IgD-negative memory B cell (primary cell): ENCODE measurements around the gene THSD4. TPM values are rescaled to one million over a fixed set of nuclear protein-coding genes. Genes with fewer than 3 reads are reported as not detected.

Experiments
- H3K27ac Mint-ChIP-seq, 3 donors: one replicate each; pipeline ENCODE4 v1.8.0; 2020 to 2022; ENCODE audit warnings: mild to moderate bottlenecking in 3 of 3, mixed read lengths in 3 of 3, moderate library complexity in 1 of 3
- H3K27me3 Mint-ChIP-seq: one replicate; pipeline ENCODE4 v1.8.0; 2021; ENCODE audit warnings: mixed read lengths
- H3K36me3 Mint-ChIP-seq: one replicate; pipeline ENCODE4 v1.8.0; 2020; ENCODE audit warnings: mild to moderate bottlenecking, mixed read lengths
- H3K4me1 Mint-ChIP-seq, 3 donors: one replicate each; pipeline ENCODE4 v1.8.0; 2020 to 2022; ENCODE audit warnings: mixed read lengths in 3 of 3, mild to moderate bottlenecking in 1 of 3
- H3K4me3 Mint-ChIP-seq, 4 donors: one replicate each; pipeline ENCODE4 v1.8.0; 2020 to 2022; ENCODE audit warnings: mild to moderate bottlenecking in 4 of 4, mixed read lengths in 4 of 4, moderate library complexity in 3 of 4
- H3K9me3 Mint-ChIP-seq, 3 donors: one replicate each; pipeline ENCODE4 v1.8.0; 2020 to 2021; ENCODE audit warnings: mixed read lengths in 3 of 3, mild to moderate bottlenecking in 1 of 3
- polyA plus RNA-seq: library from polyadenylated mRNA; unstranded; fragments of 300-500 nt; fragmentation: Illumina TruSeq; gene quantifications from one replicate; pipeline ENCODE4 v1.2.3, GENCODE V29; 2021

Gene THSD4
- polyA plus RNA-seq, 1 donor from 2014 or later: not detected

GRCh38 chr15:71290881-71291635 lies 175.8 kb downstream of the THSD4 start:
- no peaks in the 10 kb centered on the region for H3K9me3 Mint-ChIP-seq
- no peak overlapping the region for H3K4me3 Mint-ChIP-seq
- H3K27me3 Mint-ChIP-seq: peaks cover 1% of the 10 kb centered on the region
- no peak overlapping the region for H3K27ac Mint-ChIP-seq
- H3K36me3 Mint-ChIP-seq: no peaks in the 10 kb centered on the region
- peaks cover 0 to 2% (median 0%) of the 10 kb centered on the region in 3 donors for H3K4me1 Mint-ChIP-seq

- peaks cover 1% of the 10 kb centered on the region for H3K27me3 Mint-ChIP-seq
- no peaks in the 10 kb centered on the region for H3K36me3 Mint-ChIP-seq
- H3K4me1 Mint-ChIP-seq: no peaks in the 10 kb centered on the region
- no peak overlapping the region for H3K27ac Mint-ChIP-seq
- no peak overlapping the region for H3K4me3 Mint-ChIP-seq
- H3K9me3 Mint-ChIP-seq: no peaks in the 10 kb centered on the region
Measured at GRCh38 chr15:71291723-71292122, 176.5 kb downstream of the THSD4 start.

GRCh38 chr15:71293723-71294122 lies 178.5 kb downstream of the THSD4 start:
- Mint-ChIP-seq H3K9me3 (no peaks in the 10 kb centered on the region), H3K27me3 (peaks cover 1% of the 10 kb centered on the region), H3K36me3 (no peaks in the 10 kb centered on the region), H3K27ac (no peak overlapping the region), H3K4me3 (no peak overlapping the region), H3K4me1 (no peaks in the 10 kb centered on the region)

- no peak overlapping the region for H3K27ac Mint-ChIP-seq
- H3K4me3 Mint-ChIP-seq: no peak overlapping the region
- no peaks in the 10 kb centered on the region for H3K4me1 Mint-ChIP-seq
- no peaks in the 10 kb centered on the region for H3K36me3 Mint-ChIP-seq
- H3K9me3 Mint-ChIP-seq: no peaks in the 10 kb centered on the region
- H3K27me3 Mint-ChIP-seq: peaks cover 1% of the 10 kb centered on the region
Measured at GRCh38 chr15:71294251-71294910, 179.1 kb downstream of the THSD4 start.

- Mint-ChIP-seq H3K4me3 (no peak overlapping the region), H3K27me3 (peaks cover 1% of the 10 kb centered on the region), H3K27ac (no peak overlapping the region), H3K9me3 (no peaks in the 10 kb centered on the region), H3K4me1 (no peaks in the 10 kb centered on the region), H3K36me3 (no peaks in the 10 kb centered on the region)
Measured at GRCh38 chr15:71294911-71295602, 179.8 kb downstream of the THSD4 start.

- H3K4me3 Mint-ChIP-seq: no peak overlapping the region
- H3K36me3 Mint-ChIP-seq: no peaks in the 10 kb centered on the region
- H3K9me3 Mint-ChIP-seq: no peaks in the 10 kb centered on the region
- H3K27me3 Mint-ChIP-seq: peaks cover 1% of the 10 kb centered on the region
- H3K27ac Mint-ChIP-seq: no peak overlapping the region
- H3K4me1 Mint-ChIP-seq: no peaks in the 10 kb centered on the region
Measured at GRCh38 chr15:71295603-71296314, 180.5 kb downstream of the THSD4 start.

- no peak overlapping the region for H3K27ac Mint-ChIP-seq
- H3K27me3 Mint-ChIP-seq: peaks cover 1% of the 10 kb centered on the region
- H3K9me3 Mint-ChIP-seq: no peaks in the 10 kb centered on the region
- no peak overlapping the region for H3K4me3 Mint-ChIP-seq
- H3K4me1 Mint-ChIP-seq: no peaks in the 10 kb centered on the region
- H3K36me3 Mint-ChIP-seq: no peaks in the 10 kb centered on the region
Measured at GRCh38 chr15:71296315-71296679, 181.0 kb downstream of the THSD4 start.

- H3K9me3 Mint-ChIP-seq: peaks cover 0 to 6% (median 0%) of the 10 kb centered on the region in 3 donors
- H3K27me3 Mint-ChIP-seq: peaks cover 3% of the 10 kb centered on the region
- H3K27ac Mint-ChIP-seq: no peak overlapping the region
- H3K4me1 Mint-ChIP-seq: no peaks in the 10 kb centered on the region
- no peaks in the 10 kb centered on the region for H3K36me3 Mint-ChIP-seq
- no peak overlapping the region for H3K4me3 Mint-ChIP-seq
Measured at GRCh38 chr15:71301958-71302621, 186.8 kb downstream of the THSD4 start.

GRCh38 chr15:71302861-71303410 lies 187.7 kb downstream of the THSD4 start:
- peaks cover 3% of the 10 kb centered on the region for H3K27me3 Mint-ChIP-seq
- no peaks in the 10 kb centered on the region for H3K36me3 Mint-ChIP-seq
- H3K9me3 Mint-ChIP-seq: peaks cover 0 to 6% (median 0%) of the 10 kb centered on the region in 3 donors
- no peak overlapping the region for H3K4me3 Mint-ChIP-seq
- H3K4me1 Mint-ChIP-seq: no peaks in the 10 kb centered on the region
- no peak overlapping the region for H3K27ac Mint-ChIP-seq

GRCh38 chr15:71303977-71304376 lies 188.7 kb downstream of the THSD4 start:
- H3K4me3 Mint-ChIP-seq: no peak overlapping the region
- H3K27me3 Mint-ChIP-seq: peaks cover 3% of the 10 kb centered on the region
- peaks cover 0 to 6% (median 4%) of the 10 kb centered on the region in 3 donors for H3K9me3 Mint-ChIP-seq
- H3K36me3 Mint-ChIP-seq: no peaks in the 10 kb centered on the region
- H3K4me1 Mint-ChIP-seq: no peaks in the 10 kb centered on the region
- H3K27ac Mint-ChIP-seq: no peak overlapping the region

GRCh38 chr15:71304681-71305080 lies 189.4 kb downstream of the THSD4 start:
- no peak overlapping the region for H3K27ac Mint-ChIP-seq
- no peaks in the 10 kb centered on the region for H3K4me1 Mint-ChIP-seq
- peaks cover 0 to 6% (median 4%) of the 10 kb centered on the region in 3 donors for H3K9me3 Mint-ChIP-seq
- H3K27me3 Mint-ChIP-seq: peaks cover 3% of the 10 kb centered on the region
- H3K36me3 Mint-ChIP-seq: no peaks in the 10 kb centered on the region
- H3K4me3 Mint-ChIP-seq: no peak overlapping the region

GRCh38 chr15:71306538-71306937 lies 191.3 kb downstream of the THSD4 start:
- peaks cover 0 to 6% (median 4%) of the 10 kb centered on the region in 3 donors for H3K9me3 Mint-ChIP-seq
- peaks cover 3% of the 10 kb centered on the region for H3K27me3 Mint-ChIP-seq
- H3K36me3 Mint-ChIP-seq: no peaks in the 10 kb centered on the region
- H3K4me1 Mint-ChIP-seq: no peaks in the 10 kb centered on the region
- no peak overlapping the region for H3K4me3 Mint-ChIP-seq
- no peak overlapping the region for H3K27ac Mint-ChIP-seq

GRCh38 chr15:71312194-71312708 lies 197.0 kb downstream of the THSD4 start:
- Mint-ChIP-seq H3K27me3 (peaks cover 3% of the 10 kb centered on the region), H3K9me3 (peaks cover 1 to 16% (median 3%) of the 10 kb centered on the region in 3 donors), H3K4me1 (peaks cover 0 to 2% (median 0%) of the 10 kb centered on the region in 3 donors), H3K4me3 (no peak overlapping the region), H3K27ac (no peak overlapping the region), H3K36me3 (no peaks in the 10 kb centered on the region)
